ENCODE data around the gene GSTO1. TPM values are rescaled to one million over a fixed set of nuclear protein-coding genes. Genes with fewer than 3 reads are reported as not detected.
"Not testable (repeated sequence)": the region's sequence is repeated elsewhere in the genome, so short reads cannot be mapped to it uniquely, and the experiment has no call there.

GSTO1 gene
- total RNA-seq, 1 donor from 2014 or later, result 131 TPM

DNA sequence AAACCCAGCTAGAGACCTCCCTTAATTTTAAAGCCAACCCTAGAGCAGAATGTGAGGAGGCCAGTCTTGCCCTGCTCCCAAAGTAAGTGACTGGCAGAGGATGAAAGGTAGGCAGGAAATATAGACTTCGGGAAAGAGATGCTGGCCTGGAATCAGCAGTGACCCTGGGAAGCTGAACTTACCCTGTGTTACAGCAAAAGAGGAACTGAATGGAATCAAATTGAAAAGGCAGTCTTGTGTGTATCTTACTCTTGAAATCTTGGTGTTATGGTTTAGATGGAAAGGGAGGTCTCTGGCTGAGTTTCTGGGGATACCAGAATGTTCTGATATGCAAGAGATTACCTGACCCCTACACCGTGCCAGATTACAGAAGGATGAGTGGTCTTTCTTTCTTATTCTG lies 14.6 kb upstream of the GSTO1 start:
- H3K4me1 Mint-ChIP-seq (ENCODE audit: low read depth, unreplicated experiment), result no peaks in the 10 kb centered on the region
- H2AFZ ChIP-seq (ENCODE audit: low read depth, low read length), result no peak overlapping the region
- H3K27ac ChIP-seq (ENCODE audit: low read depth, low read length), result no peak overlapping the region
- no peak overlapping the region for H3K9ac ChIP-seq (ENCODE audit: low read length)
- no peaks in the 10 kb centered on the region for H3K79me2 ChIP-seq (ENCODE audit: insufficient read depth, low read length)
- FAIRE-seq (no peak), DNase-seq (ENCODE audit: low read depth) (no peak)
- no peaks in the 10 kb centered on the region for H4K20me1 ChIP-seq (ENCODE audit: insufficient read depth, low read length)
- peaks cover 12% of the 10 kb centered on the region for H3K9me3 Mint-ChIP-seq (ENCODE audit: unreplicated experiment)
- H3K4me2 ChIP-seq (ENCODE audit: low read length), result no peak overlapping the region
- H3K27me3 ChIP-seq (ENCODE audit: insufficient read depth, low read length), result peaks cover 3% of the 10 kb centered on the region
- no peaks in the 10 kb centered on the region for H3K36me3 Mint-ChIP-seq (ENCODE audit: low read depth, unreplicated experiment)
- no peak overlapping the region for H3K4me3 ChIP-seq (ENCODE audit: insufficient read depth, low read depth, low read length)
- no peaks in the 10 kb centered on the region for H3K9me3 ChIP-seq (ENCODE audit: insufficient read depth, low read depth, low read length)
- TF ChIP-seq EZH2 (IDR thresholded peaks at IDR 0.05; ENCODE audit: insufficient read depth, low read length), result no peak
- TF ChIP-seq, protein P1, sequence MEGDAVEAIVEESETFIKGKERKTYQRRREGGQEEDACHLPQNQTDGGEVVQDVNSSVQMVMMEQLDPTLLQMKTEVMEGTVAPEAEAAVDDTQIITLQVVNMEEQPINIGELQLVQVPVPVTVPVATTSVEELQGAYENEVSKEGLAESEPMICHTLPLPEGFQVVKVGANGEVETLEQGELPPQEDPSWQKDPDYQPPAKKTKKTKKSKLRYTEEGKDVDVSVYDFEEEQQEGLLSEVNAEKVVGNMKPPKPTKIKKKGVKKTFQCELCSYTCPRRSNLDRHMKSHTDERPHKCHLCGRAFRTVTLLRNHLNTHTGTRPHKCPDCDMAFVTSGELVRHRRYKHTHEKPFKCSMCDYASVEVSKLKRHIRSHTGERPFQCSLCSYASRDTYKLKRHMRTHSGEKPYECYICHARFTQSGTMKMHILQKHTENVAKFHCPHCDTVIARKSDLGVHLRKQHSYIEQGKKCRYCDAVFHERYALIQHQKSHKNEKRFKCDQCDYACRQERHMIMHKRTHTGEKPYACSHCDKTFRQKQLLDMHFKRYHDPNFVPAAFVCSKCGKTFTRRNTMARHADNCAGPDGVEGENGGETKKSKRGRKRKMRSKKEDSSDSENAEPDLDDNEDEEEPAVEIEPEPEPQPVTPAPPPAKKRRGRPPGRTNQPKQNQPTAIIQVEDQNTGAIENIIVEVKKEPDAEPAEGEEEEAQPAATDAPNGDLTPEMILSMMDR (IDR thresholded peaks at IDR 0.05; ENCODE audit: insufficient read depth, low read depth, low read length), result no peak
- no peaks in the 10 kb centered on the region for H3K36me3 ChIP-seq (ENCODE audit: insufficient read depth, low read length)
- no peak overlapping the region for H3K4me3 Mint-ChIP-seq (ENCODE audit: unreplicated experiment)
- H3K4me1 ChIP-seq (ENCODE audit: insufficient read depth, low read length), result no peaks in the 10 kb centered on the region
- H3K27ac Mint-ChIP-seq (ENCODE audit: unreplicated experiment), result no peak overlapping the region
- H3K27me3 Mint-ChIP-seq (ENCODE audit: low read depth, unreplicated experiment), result peaks cover 9% of the 10 kb centered on the region

DNA sequence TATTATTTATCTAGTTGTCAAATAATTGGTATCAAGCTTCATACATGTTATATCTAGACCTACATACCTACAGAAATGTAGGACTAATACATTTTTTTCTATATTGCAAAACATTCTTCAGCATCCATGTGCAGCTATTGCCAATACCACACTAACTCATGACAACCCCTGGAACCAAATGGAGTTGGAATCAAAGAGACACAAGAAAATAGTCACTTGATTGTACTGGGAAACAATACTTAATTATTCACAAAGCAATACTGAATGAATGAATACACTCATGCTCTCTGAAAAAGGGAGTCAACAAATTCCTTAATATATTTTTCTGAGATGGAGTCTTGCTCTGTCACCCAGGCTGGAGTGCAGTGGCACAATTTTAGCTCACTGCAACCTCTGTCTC lies 12.1 kb upstream of the GSTO1 start:
- Histone ChIP-seq H4K20me1 (ENCODE audit: insufficient read depth, low read length) (no peaks in the 10 kb centered on the region), H2AFZ (ENCODE audit: low read depth, low read length) (no peak overlapping the region), H3K27ac (ENCODE audit: low read depth, low read length) (no peak overlapping the region), H3K4me3 (ENCODE audit: insufficient read depth, low read depth, low read length) (no peak overlapping the region), H3K79me2 (ENCODE audit: insufficient read depth, low read length) (no peaks in the 10 kb centered on the region), H3K9me3 (ENCODE audit: insufficient read depth, low read depth, low read length) (no peaks in the 10 kb centered on the region), H3K9ac (ENCODE audit: low read length) (no peak overlapping the region), H3K36me3 (ENCODE audit: insufficient read depth, low read length) (no peaks in the 10 kb centered on the region), H3K4me1 (ENCODE audit: insufficient read depth, low read length) (no peaks in the 10 kb centered on the region), H3K27me3 (ENCODE audit: insufficient read depth, low read length) (peaks cover 3% of the 10 kb centered on the region), H3K4me2 (ENCODE audit: low read length) (no peak overlapping the region)
- TF ChIP-seq EZH2 (IDR thresholded peaks at IDR 0.05; ENCODE audit: insufficient read depth, low read length), result no peak
- TF ChIP-seq, protein P1 (IDR thresholded peaks at IDR 0.05; ENCODE audit: insufficient read depth, low read depth, low read length), result no peak
- no peaks in the 10 kb centered on the region for H3K36me3 Mint-ChIP-seq (ENCODE audit: low read depth, unreplicated experiment)
- DNase-seq (ENCODE audit: low read depth) (no peak), FAIRE-seq (no peak)
- peaks cover 12% of the 10 kb centered on the region for H3K9me3 Mint-ChIP-seq (ENCODE audit: unreplicated experiment)
- H3K4me1 Mint-ChIP-seq (ENCODE audit: low read depth, unreplicated experiment), result no peaks in the 10 kb centered on the region
- H3K27me3 Mint-ChIP-seq (ENCODE audit: low read depth, unreplicated experiment), result peaks cover 9% of the 10 kb centered on the region
- no peak overlapping the region for H3K4me3 Mint-ChIP-seq (ENCODE audit: unreplicated experiment)
- H3K27ac Mint-ChIP-seq (ENCODE audit: unreplicated experiment), result no peak overlapping the region

DNA sequence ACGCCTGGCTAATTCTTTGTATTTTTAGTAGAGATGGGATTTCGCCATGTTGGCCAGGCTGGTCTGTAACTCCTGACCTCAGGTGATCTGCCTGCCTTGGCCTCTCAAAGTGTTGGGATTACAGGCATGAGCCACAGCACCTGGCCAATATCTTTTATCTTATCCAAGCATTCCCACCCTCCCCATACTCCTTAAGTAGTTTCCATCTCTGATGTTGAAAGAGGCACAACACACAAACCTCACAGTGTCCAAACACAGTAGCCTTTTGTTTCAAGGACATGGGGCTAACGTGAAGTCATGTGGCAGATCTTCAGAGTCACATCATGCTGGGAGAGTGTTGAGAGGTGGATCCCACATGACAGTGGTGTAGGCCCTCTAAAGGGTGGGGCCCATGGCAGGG lies 11.7 kb upstream of the GSTO1 start:
- H3K27me3 Mint-ChIP-seq (ENCODE audit: low read depth, unreplicated experiment); H3K9ac ChIP-seq (ENCODE audit: low read length); H3K4me1 ChIP-seq (ENCODE audit: insufficient read depth, low read length); H4K20me1 ChIP-seq (ENCODE audit: insufficient read depth, low read length); H3K27me3 ChIP-seq (ENCODE audit: insufficient read depth, low read length); H3K79me2 ChIP-seq (ENCODE audit: insufficient read depth, low read length); H3K4me3 Mint-ChIP-seq (ENCODE audit: unreplicated experiment); H3K9me3 ChIP-seq (ENCODE audit: insufficient read depth, low read depth, low read length); H3K4me3 ChIP-seq (ENCODE audit: insufficient read depth, low read depth, low read length); FAIRE-seq; H3K36me3 ChIP-seq (ENCODE audit: insufficient read depth, low read length); H3K4me2 ChIP-seq (ENCODE audit: low read length); H3K27ac ChIP-seq (ENCODE audit: low read depth, low read length); DNase-seq (ENCODE audit: low read depth); H3K4me1 Mint-ChIP-seq (ENCODE audit: low read depth, unreplicated experiment); H3K27ac Mint-ChIP-seq (ENCODE audit: unreplicated experiment); H2AFZ ChIP-seq (ENCODE audit: low read depth, low read length); H3K36me3 Mint-ChIP-seq (ENCODE audit: low read depth, unreplicated experiment): not testable (repeated sequence)
- peaks cover 12% of the 10 kb centered on the region for H3K9me3 Mint-ChIP-seq (ENCODE audit: unreplicated experiment)

Measured in astrocyte (in vitro differentiated cells and primary cell).